Stimulated activated CD4-positive, alpha-beta T cell treated with anti-CD3 and anti-CD28 coated beads, Interleukin-4, amount 100 ng/mL, for 4 hours (primary cell): ENCODE measurements around the gene DOK3.
"Not testable (repeated sequence)": the region's sequence is repeated elsewhere in the genome, so short reads cannot be mapped to it uniquely, and the experiment has no call there.

Source experiments
- DNase-seq, 2 experiments: peaks; one replicate each; pipeline ENCODE4 v3.0.0-alpha.2; 2020

The DOK3 gene

GRCh38 chr5:177534433-177534832, 24.8 kb upstream of the DOK3 start:
- not testable (repeated sequence) for DNase-seq

- no peak for DNase-seq
Measured at GRCh38 chr5:177531209-177531940, 21.7 kb upstream of the DOK3 start.

- no peak for DNase-seq
Measured at GRCh38 chr5:177530638-177531037, 21.0 kb upstream of the DOK3 start.

GRCh38 chr5:177529247-177530203, 19.9 kb upstream of the DOK3 start:
- no peak for DNase-seq

- no peak for DNase-seq
Measured at GRCh38 chr5:177528631-177529030, 19.0 kb upstream of the DOK3 start.

- no peak for DNase-seq
Measured at GRCh38 chr5:177527595-177527994, 18.0 kb upstream of the DOK3 start.

- DNase-seq: no peak
Measured at GRCh38 chr5:177526791-177527190, 17.2 kb upstream of the DOK3 start.

- no peak for DNase-seq
Measured at GRCh38 chr5:177526191-177526590, 16.6 kb upstream of the DOK3 start.

GRCh38 chr5:177524941-177525655, 15.5 kb upstream of the DOK3 start:
- DNase-seq: no peak

GRCh38 chr5:177524539-177524900, 14.9 kb upstream of the DOK3 start:
- no peak for DNase-seq

GRCh38 chr5:177523711-177524538, 14.3 kb upstream of the DOK3 start:
- DNase-seq: no peak

- no peak for DNase-seq
Measured at GRCh38 chr5:177520916-177521513, 11.4 kb upstream of the DOK3 start.

GRCh38 chr5:177520271-177520670, 10.6 kb upstream of the DOK3 start:
- no peak for DNase-seq

- DNase-seq: no peak
Measured at GRCh38 chr5:177519463-177520235, 10.0 kb upstream of the DOK3 start.

- DNase-seq: peak; percentile 93 to 95
Measured at GRCh38 chr5:177516601-177517568, 7.3 kb upstream of the DOK3 start, which contains the start of gene DDX41. TSS of gene DDX41 (minus strand) at chr5:177516961. CDS start at chr5:177516945, 16 bp downstream.

GRCh38 chr5:177515580-177515979, 6.0 kb upstream of the DOK3 start:
- no peak for DNase-seq

- DNase-seq: no peak
Measured at GRCh38 chr5:177514541-177514940, 4.9 kb upstream of the DOK3 start.

GRCh38 chr5:177513500-177513899, 3.9 kb upstream of the DOK3 start:
- no peak for DNase-seq

GRCh38 chr5:177512736-177513380, 3.2 kb upstream of the DOK3 start:
- no peak for DNase-seq
